Endothelial cell of umbilical vein (primary cell): Measurements from ENCODE around the gene BCL7C. TPM values are rescaled to one million over a fixed set of nuclear protein-coding genes. Genes with fewer than 3 reads are reported as not detected.

Experiments used
- BruUV-seq: library from RNA; stranded (reverse); fragments of 400-500 nt; replicated peaks from 2 replicates; lab custom pipeline; 2021; lab: Mats Ljungman, UMichigan
- CTCF ChIA-PET: fragments of 300-600, 350-600 bp; sonication (Branson Sonifier 250); formaldehyde crosslinking; loops from one replicate; lab custom pipeline; 2021; ENCODE audit warnings: antibody characterized with exemption, inconsistent platforms; lab: Charles Lee
- POLR2A ChIA-PET: fragments of 300-600, 350-600 bp; sonication (Branson Sonifier 250); formaldehyde crosslinking; loops from one replicate; lab custom pipeline; 2021; ENCODE audit warnings: antibody characterized with exemption, inconsistent platforms; lab: Charles Lee
- DNase-seq: peaks from one replicate; pipeline ENCODE4 v3.0.0-alpha.2; 2011; ENCODE audit warnings: low read depth, low spot score
- FAIRE-seq: peaks from 2 replicates; lab custom pipeline; 2011; peaks lifted over from hg19 to GRCh38; lab: Jason Lieb, UNC
- H2AFZ ChIP-seq: 2 replicates; pipeline ENCODE4 v1.6.0; 2012; ENCODE audit warnings: low read depth, low read length, control low read depth, inconsistent platforms
- H3K27ac ChIP-seq: 2 replicates; pipeline ENCODE4 v1.5.1; 2011; ENCODE audit warnings: low read depth, mild to moderate bottlenecking, control low read depth, low read length, moderate library complexity; ENCODE audit not compliant: insufficient read depth
- H3K27me3 ChIP-seq, 2 experiments: 2 replicates each; pipeline versions ENCODE4 v1.6.0 to v1.6.1; 2011; ENCODE audit warnings: low read length in 2 of 2, mixed read lengths in 1 of 2; ENCODE audit not compliant: control insufficient read depth in 2 of 2, insufficient read depth in 2 of 2
- H3K36me3 ChIP-seq, 2 experiments: 2 replicates in 1 of 2; 3 replicates in 1 of 2; pipeline ENCODE4 v1.5.1; 2011; ENCODE audit warnings: low read length in 2 of 2, mild to moderate bottlenecking in 1 of 2, moderate library complexity in 1 of 2; ENCODE audit not compliant: control insufficient read depth in 2 of 2, insufficient read depth in 2 of 2; ENCODE audit errors: extremely low read depth in 1 of 2
- H3K4me1 ChIP-seq: 3 replicates; pipeline ENCODE4 v1.5.1; 2011; ENCODE audit warnings: mild to moderate bottlenecking, low read length; ENCODE audit not compliant: control insufficient read depth, insufficient read depth; ENCODE audit errors: extremely low read depth
- H3K4me2 ChIP-seq: 2 replicates; pipeline ENCODE4 v1.6.1; 2011; ENCODE audit warnings: low read length, control low read depth, mixed read lengths; ENCODE audit not compliant: insufficient read depth
- H3K4me3 ChIP-seq, 3 experiments: fragments of 200-600 bp in 1 of 3; sonication (generic), shearing (Covaris generic) in 1 of 3; replicated peaks in 1 of 3; 2 replicates each; pipeline ENCODE4 v1.5.1; 2011 to 2016; ENCODE audit warnings: control low read depth in 3 of 3, low read length in 3 of 3, mild to moderate bottlenecking in 2 of 3, inconsistent platforms in 1 of 3, low read depth in 1 of 3, moderate library complexity in 1 of 3; ENCODE audit not compliant: insufficient read depth in 1 of 3
- H3K79me2 ChIP-seq: 2 replicates; pipeline ENCODE4 v1.6.0; 2012; ENCODE audit warnings: low read length, inconsistent platforms; ENCODE audit not compliant: control insufficient read depth, insufficient read depth
- H3K9ac ChIP-seq: replicated peaks from 2 replicates; pipeline ENCODE3; 2011; ENCODE audit warnings: low read length, control low read depth; ENCODE audit not compliant: insufficient read depth; ENCODE audit errors: extremely low read depth
- H3K9me1 ChIP-seq: replicated peaks from 3 replicates; pipeline ENCODE4 v1.6.0; 2011; ENCODE audit warnings: mild to moderate bottlenecking, low read length; ENCODE audit not compliant: control insufficient read depth, insufficient read depth; ENCODE audit errors: extremely low read depth
- H3K9me3 ChIP-seq: replicated peaks from 2 replicates; pipeline ENCODE4 v1.5.1; 2012; ENCODE audit warnings: low read length, inconsistent platforms; ENCODE audit not compliant: control insufficient read depth, insufficient read depth
- H4K20me1 ChIP-seq: replicated peaks from 2 replicates; pipeline ENCODE3; 2011; ENCODE audit warnings: mild to moderate bottlenecking, low read length; ENCODE audit not compliant: control insufficient read depth, insufficient read depth; ENCODE audit errors: extremely low read depth
- CTCF ChIP-seq, 2 donors: IDR thresholded peaks; 1 replicate in 1 of 2; 2 replicates in 1 of 2; pipeline ENCODE4 v1.5.1; 2011; ENCODE audit warnings: low read length in 2 of 2, mild to moderate bottlenecking in 2 of 2, moderate library complexity in 2 of 2, control low read depth in 1 of 2, inconsistent platforms in 1 of 2, low read depth in 1 of 2; ENCODE audit not compliant: insufficient read depth in 1 of 2; ENCODE audit errors: extremely low read depth in 1 of 2
- EZH2 ChIP-seq: IDR thresholded peaks from 2 replicates; pipeline ENCODE4 v1.6.1; 2012; ENCODE audit warnings: borderline replicate concordance, low read depth, mild to moderate bottlenecking, moderate library complexity, low read length, inconsistent platforms; ENCODE audit not compliant: severe bottlenecking
- GATA2 ChIP-seq: IDR thresholded peaks from 2 replicates; pipeline ENCODE4 v1.7.0; 2011; ENCODE audit warnings: low read depth, mild to moderate bottlenecking, moderate library complexity, mixed read lengths, low read length; ENCODE audit not compliant: insufficient read length, insufficient read depth
- JUN ChIP-seq: IDR thresholded peaks from 2 replicates; pipeline ENCODE4 v1.6.1; 2011; ENCODE audit warnings: borderline replicate concordance, low read depth; ENCODE audit not compliant: insufficient read length, insufficient read depth
- MAX ChIP-seq: IDR thresholded peaks from 2 replicates; pipeline ENCODE4 v1.6.1; 2011; ENCODE audit not compliant: insufficient read depth, insufficient read length
- MYC ChIP-seq: IDR thresholded peaks from one replicate; pipeline ENCODE4 v1.6.1; 2011; ENCODE audit warnings: mild to moderate bottlenecking, low read depth, low read length
- POLR2AphosphoS5 ChIP-seq: IDR thresholded peaks from 2 replicates; pipeline ENCODE4 v1.6.1; 2012; ENCODE audit warnings: low read depth, mild to moderate bottlenecking, control low read depth, low read length, moderate library complexity; ENCODE audit not compliant: insufficient read depth
- dilution Hi-C: fragments of 300-500 bp; cut with MboI; formaldehyde crosslinking; loops from one replicate; pipeline ENCODE4 v1.15.0; 2019; ENCODE audit warnings: low sequenced_read_pairs; ENCODE audit not compliant: extremely low pct_ligation_motif_present
- intact Hi-C: fragments of 100-400 bp; cut with micrococcal nuclease; formaldehyde crosslinking; loops from one replicate; pipeline ENCODE4 v1.10.0; 2022
- polyA plus RNA-seq, 4 experiments: library from polyadenylated mRNA; depleted of rRNA in 3 of 4; stranded (reverse) in 3 of 4; unstranded in 1 of 4; fragments of >200 nt; gene quantifications; 2 replicates each; pipeline versions ENCODE4 v1.2.1 to v1.2.3, GENCODE V29; 2011 to 2012; ENCODE audit warnings: missing spikeins in 1 of 4
- total RNA-seq: library from RNA; stranded (reverse); gene quantifications from 2 replicates; pipeline ENCODE4 v1.2.3, GENCODE V29; 2021

The BCL7C gene
- total and polyA plus RNA-seq, 2 donors (not counting 3 experiments of a cell fraction or from before 2014, with no cell fraction given), result 30.2 to 38.3 TPM

- H4K20me1 ChIP-seq, result no peaks in the 10 kb centered on the region
- H3K4me2 ChIP-seq, result no peak overlapping the region
- no peaks in the 10 kb centered on the region for H3K4me1 ChIP-seq
- intact Hi-C loops (loop anchor here (5.0 kb wide), 1 partner anchor 1024 kb away; no protein-coding TSS in a partner anchor), dilution Hi-C loops (no loop called here)
- H3K27me3 ChIP-seq, result no peaks in the 10 kb centered on the region
- H2AFZ ChIP-seq, result no peak overlapping the region
- H3K4me3 ChIP-seq, result no peak overlapping the region
- ChIA-PET POLR2A (no interaction called here), CTCF (interaction anchor here (0.7 to 3.7 kb wide), 11 partner anchors 8 to 149 kb away, joined by 5 to 128 read pairs (median 19); no protein-coding TSS in a partner anchor)
- no TSS peak for BruUV-seq
- H3K9me1 ChIP-seq, result no peaks in the 10 kb centered on the region
- no peak overlapping the region for H3K9ac ChIP-seq
- DNase-seq, result no peak
- FAIRE-seq, result no peak
- no peaks in the 10 kb centered on the region for H3K9me3 ChIP-seq
- no peaks in the 10 kb centered on the region for H3K79me2 ChIP-seq
- TF ChIP-seq MAX (no peak), GATA2 (no peak), CTCF (IDR thresholded peaks at IDR 0.05; ENCODE audit: extremely low read depth in 1 of 2, insufficient read depth in 1 of 2, low read depth in 1 of 2, low read length in 2 of 2) (no peak), MYC (no peak), POLR2AphosphoS5 (no peak), EZH2 (no peak), JUN (no peak)
- H3K36me3 ChIP-seq, result no peaks in the 10 kb centered on the region
- H3K27ac ChIP-seq, result no peak overlapping the region
These were observed 50.4 kb downstream of the BCL7C start for GRCh38 chr16:30843501-30843900.
